Measurements from ENCODE around the gene IGFLR1. TPM values are rescaled to one million over a fixed set of nuclear protein-coding genes. Genes with fewer than 3 reads are reported as not detected.

The IGFLR1 gene
- total and polyA plus RNA-seq, 4 experiments from 2014 or later, result 93.9 to 124 (median 109) TPM

- H3K4me1 Mint-ChIP-seq, result peaks cover 32 to 72% (median 50%) of the 10 kb centered on the region in 4 donors
- peak overlapping the region; percentile 98 to 100 (median 100) for H3K27ac Mint-ChIP-seq
- H3K36me3 Mint-ChIP-seq, result peaks cover 5 to 35% of the 10 kb centered on the region in 2 donors
- ChIA-PET POLR2A (ENCODE audit: partially characterized antibody) (interaction anchor here (0.7 to 4.6 kb wide), 12 partner anchors 9 to 371 kb away, joined by 3 to 51 read pairs (median 8); partner anchors contain the start of genes COX6B1, HSPB6, KMT2B and POLR2I), CTCF (ENCODE audit: partially characterized antibody) (interaction anchor here (0.8 to 1.0 kb wide), 2 partner anchors 41 to 49 kb away, joined by 3 to 5 read pairs; no protein-coding TSS in a partner anchor)
- no peaks in the 10 kb centered on the region for H3K9me3 Mint-ChIP-seq
- H3K4me3 ChIP-seq (ENCODE audit: low read length in 2 of 2), result peak overlapping the region; percentile 67 to 87
- no peaks in the 10 kb centered on the region for H3K27me3 ChIP-seq (ENCODE audit: insufficient read depth, low read length)
- H3K4me1 ChIP-seq (ENCODE audit: insufficient read depth, low read length), result peaks cover 63% of the 10 kb centered on the region
- no peaks in the 10 kb centered on the region for H3K9me3 ChIP-seq (ENCODE audit: control insufficient read depth in 1 of 2, low read length in 2 of 2)
- peak overlapping the region; percentile 99 for H3K27ac ChIP-seq (ENCODE audit: low read depth, low read length)
- peak overlapping the region; percentile 95 to 99 (median 98) for H3K4me3 Mint-ChIP-seq
- peaks cover 4% of the 10 kb centered on the region for H3K36me3 ChIP-seq (ENCODE audit: insufficient read depth, low read length)
- no peaks in the 10 kb centered on the region for H3K27me3 Mint-ChIP-seq
- intact Hi-C loops (cut with micrococcal nuclease), result loop anchor here (2.0 to 10.0 kb wide), 4 partner anchors 31 to 1631 kb away; partner anchors contain the start of genes ARHGAP33, HCST and ZNF527
- DNase-seq, result no peak
Observed at GRCh38 chr19:35743640-35744429, 1.6 kb upstream of the IGFLR1 start.

- H3K27ac Mint-ChIP-seq, result peak overlapping the region; percentile 93 to 99 (median 97)
- intact Hi-C loops (cut with micrococcal nuclease), result loop anchor here (10.0 kb wide), 1 partner anchor 1634 kb away; the partner anchor contains the start of gene ZNF527
- peak overlapping the region; percentile 83 to 88 for H3K4me3 ChIP-seq (ENCODE audit: low read length in 2 of 2)
- H3K27me3 Mint-ChIP-seq, result no peaks in the 10 kb centered on the region
- CTCF ChIA-PET (ENCODE audit: partially characterized antibody), result interaction anchor here (2.2 kb wide), 1 partner anchor 23 kb away, joined by 6 read pairs; the partner anchor contains the start of gene KMT2B
- no peak for DNase-seq
- H3K4me1 Mint-ChIP-seq, result peaks cover 20 to 68% (median 47%) of the 10 kb centered on the region in 4 donors
- peaks cover 63% of the 10 kb centered on the region for H3K4me1 ChIP-seq (ENCODE audit: insufficient read depth, low read length)
- POLR2A ChIA-PET (ENCODE audit: partially characterized antibody), result interaction anchor here (1.0 to 5.7 kb wide), 12 partner anchors 8 to 98 kb away, joined by 3 to 37 read pairs (median 8); partner anchors contain the start of genes COX6B1, HSPB6, KMT2B and LIN37
- H3K36me3 ChIP-seq (ENCODE audit: insufficient read depth, low read length), result peaks cover 17% of the 10 kb centered on the region
- H3K4me3 Mint-ChIP-seq, result peak overlapping the region; percentile 88 to 98 (median 92)
- H3K27me3 ChIP-seq (ENCODE audit: insufficient read depth, low read length), result no peaks in the 10 kb centered on the region
- peaks cover 8 to 42% of the 10 kb centered on the region in 2 donors for H3K36me3 Mint-ChIP-seq
- peak overlapping the region; percentile 77 for H3K27ac ChIP-seq (ENCODE audit: low read depth, low read length)
- no peaks in the 10 kb centered on the region for H3K9me3 ChIP-seq (ENCODE audit: control insufficient read depth in 1 of 2, low read length in 2 of 2)
- H3K9me3 Mint-ChIP-seq, result no peaks in the 10 kb centered on the region
Observed at GRCh38 chr19:35741203-35741515, 1.1 kb downstream of the IGFLR1 start.

GRCh38 chr19:35740423-35741202 lies 1.6 kb downstream of the IGFLR1 start:
- Mint-ChIP-seq H3K36me3 (peaks cover 10 to 43% of the 10 kb centered on the region in 2 donors), H3K27me3 (no peaks in the 10 kb centered on the region), H3K4me3 (peak overlapping the region; percentile 88 to 98 (median 90)), H3K4me1 (peaks cover 17 to 65% (median 42%) of the 10 kb centered on the region in 4 donors), H3K27ac (peak overlapping the region; percentile 93 to 99 (median 94)), H3K9me3 (no peaks in the 10 kb centered on the region)
- Histone ChIP-seq H3K27ac (ENCODE audit: low read depth, low read length) (peak overlapping the region; percentile 77), H3K36me3 (ENCODE audit: insufficient read depth, low read length) (peaks cover 17% of the 10 kb centered on the region), H3K27me3 (ENCODE audit: insufficient read depth, low read length) (no peaks in the 10 kb centered on the region), H3K9me3 (ENCODE audit: control insufficient read depth in 1 of 2, low read length in 2 of 2) (no peaks in the 10 kb centered on the region), H3K4me1 (ENCODE audit: insufficient read depth, low read length) (peaks cover 59% of the 10 kb centered on the region), H3K4me3 (ENCODE audit: low read length in 2 of 2) (peak overlapping the region; percentile 83 to 88)
- intact Hi-C loops (cut with micrococcal nuclease), result loop anchor here (1.0 to 10.0 kb wide), 4 partner anchors 23 to 1634 kb away; partner anchors contain the start of genes ARHGAP33 and ZNF527
- peak; percentile 90 to 97 (median 91) for DNase-seq
- ChIA-PET CTCF (ENCODE audit: partially characterized antibody) (interaction anchor here (2.2 kb wide), 1 partner anchor 22 kb away, joined by 6 read pairs; the partner anchor contains the start of gene KMT2B), POLR2A (ENCODE audit: partially characterized antibody) (interaction anchor here (0.9 to 5.7 kb wide), 17 partner anchors 8 to 97 kb away, joined by 3 to 37 read pairs (median 5); partner anchors contain the start of genes COX6B1, HSPB6, KMT2B and LIN37)

GRCh38 chr19:35740108-35740422 lies 2.2 kb downstream of the IGFLR1 start:
- Mint-ChIP-seq H3K27ac (peak overlapping the region in 4 of 7 donors; percentile 57 to 99 (median 93)), H3K9me3 (no peaks in the 10 kb centered on the region), H3K36me3 (peaks cover 12 to 42% of the 10 kb centered on the region in 2 donors), H3K4me1 (peaks cover 18 to 62% (median 39%) of the 10 kb centered on the region in 4 donors), H3K4me3 (peak overlapping the region; percentile 88 to 98 (median 90)), H3K27me3 (no peaks in the 10 kb centered on the region)
- no peaks in the 10 kb centered on the region for H3K27me3 ChIP-seq (ENCODE audit: insufficient read depth, low read length)
- no peak for DNase-seq
- ChIA-PET CTCF (ENCODE audit: partially characterized antibody) (interaction anchor here (2.2 kb wide), 1 partner anchor 22 kb away, joined by 6 read pairs; the partner anchor contains the start of gene KMT2B), POLR2A (ENCODE audit: partially characterized antibody) (interaction anchor here (0.9 to 5.7 kb wide), 17 partner anchors 9 to 97 kb away, joined by 3 to 37 read pairs (median 5); partner anchors contain the start of genes COX6B1, HSPB6, KMT2B and LIN37)
- H3K4me3 ChIP-seq (ENCODE audit: low read length in 2 of 2), result peak overlapping the region; percentile 83 to 88
- H3K36me3 ChIP-seq (ENCODE audit: insufficient read depth, low read length), result peaks cover 17% of the 10 kb centered on the region
- peaks cover 57% of the 10 kb centered on the region for H3K4me1 ChIP-seq (ENCODE audit: insufficient read depth, low read length)
- peak overlapping the region; percentile 24 for H3K27ac ChIP-seq (ENCODE audit: low read depth, low read length)
- H3K9me3 ChIP-seq (ENCODE audit: control insufficient read depth in 1 of 2, low read length in 2 of 2), result no peaks in the 10 kb centered on the region
- intact Hi-C loops (cut with micrococcal nuclease), result loop anchor here (1.0 to 10.0 kb wide), 4 partner anchors 23 to 1635 kb away; partner anchors contain the start of genes ARHGAP33 and ZNF527

- H3K9me3 Mint-ChIP-seq, result no peaks in the 10 kb centered on the region
- H3K36me3 ChIP-seq (ENCODE audit: insufficient read depth, low read length), result peaks cover 22% of the 10 kb centered on the region
- peak overlapping the region; percentile 52 to 98 (median 89) for H3K4me3 Mint-ChIP-seq
- peak overlapping the region in 1 of 2 donors; percentile 88 for H3K4me3 ChIP-seq (ENCODE audit: low read length in 2 of 2)
- DNase-seq, result peak in 1 of 5 donors; percentile 29
- H3K27me3 ChIP-seq (ENCODE audit: insufficient read depth, low read length), result no peaks in the 10 kb centered on the region
- peak overlapping the region in 3 of 7 donors; percentile 52 to 99 (median 61) for H3K27ac Mint-ChIP-seq
- H3K27me3 Mint-ChIP-seq, result no peaks in the 10 kb centered on the region
- POLR2A ChIA-PET (ENCODE audit: partially characterized antibody), result interaction anchor here (1.0 to 5.7 kb wide), 13 partner anchors 10 to 96 kb away, joined by 3 to 37 read pairs (median 6); partner anchors contain the start of genes COX6B1, HSPB6, KMT2B and LIN37
- intact Hi-C loops (cut with micrococcal nuclease), result loop anchor here (1.0 to 10.0 kb wide), 4 partner anchors 22 to 1635 kb away; partner anchors contain the start of genes ARHGAP33 and ZNF527
- no peaks in the 10 kb centered on the region for H3K9me3 ChIP-seq (ENCODE audit: control insufficient read depth in 1 of 2, low read length in 2 of 2)
- peaks cover 15 to 42% of the 10 kb centered on the region in 2 donors for H3K36me3 Mint-ChIP-seq
- H3K4me1 ChIP-seq (ENCODE audit: insufficient read depth, low read length), result peaks cover 57% of the 10 kb centered on the region
- CTCF ChIA-PET (ENCODE audit: partially characterized antibody), result interaction anchor here (1.5 to 2.2 kb wide), 2 partner anchors 13 to 21 kb away, joined by 3 to 6 read pairs; partner anchors contain the start of gene KMT2B
- H3K27ac ChIP-seq (ENCODE audit: low read depth, low read length), result no peak overlapping the region
- peaks cover 17 to 61% (median 39%) of the 10 kb centered on the region in 4 donors for H3K4me1 Mint-ChIP-seq
Observed at GRCh38 chr19:35739275-35740107, 2.8 kb downstream of the IGFLR1 start.

GRCh38 chr19:35738887-35739229 lies 3.4 kb downstream of the IGFLR1 start:
- DNase-seq, result no peak
- POLR2A ChIA-PET (ENCODE audit: partially characterized antibody), result interaction anchor here (1.1 to 5.7 kb wide), 5 partner anchors 9 to 91 kb away, joined by 3 to 37 read pairs (median 19); partner anchors contain the start of genes COX6B1, HSPB6, KMT2B and LIN37
- Mint-ChIP-seq H3K4me3 (peak overlapping the region in 6 of 8 donors; percentile 17 to 98 (median 30)), H3K27me3 (no peaks in the 10 kb centered on the region), H3K9me3 (no peaks in the 10 kb centered on the region), H3K4me1 (peaks cover 15 to 61% (median 39%) of the 10 kb centered on the region in 4 donors), H3K36me3 (peaks cover 21 to 46% of the 10 kb centered on the region in 2 donors), H3K27ac (peak overlapping the region in 4 of 7 donors; percentile 14 to 74 (median 48))
- no peak overlapping the region for H3K27ac ChIP-seq (ENCODE audit: low read depth, low read length)
- H3K4me1 ChIP-seq (ENCODE audit: insufficient read depth, low read length), result peaks cover 50% of the 10 kb centered on the region
- intact Hi-C loops (cut with micrococcal nuclease), result no loop called here
- H3K36me3 ChIP-seq (ENCODE audit: insufficient read depth, low read length), result peaks cover 27% of the 10 kb centered on the region
- no peaks in the 10 kb centered on the region for H3K27me3 ChIP-seq (ENCODE audit: insufficient read depth, low read length)
- H3K9me3 ChIP-seq (ENCODE audit: control insufficient read depth in 1 of 2, low read length in 2 of 2), result no peaks in the 10 kb centered on the region
- CTCF ChIA-PET (ENCODE audit: partially characterized antibody), result interaction anchor here (1.5 to 2.2 kb wide), 2 partner anchors 12 to 20 kb away, joined by 3 to 6 read pairs; partner anchors contain the start of gene KMT2B
- no peak overlapping the region for H3K4me3 ChIP-seq (ENCODE audit: low read length in 2 of 2)

All from CD4-positive, alpha-beta memory T cell (primary cell).